ENCODE measurements around the gene RHBG.
A peak's percentile ranks its signal among the peaks of the same experiment; 100 is the strongest.
"Not testable (repeated sequence)": the region's sequence is repeated elsewhere in the genome, so short reads cannot be mapped to it uniquely, and the experiment has no call there.

Gene RHBG
- 0 reads per million in 2 experiments for total RNA-seq

- no peak for DNase-seq (ENCODE audit: low read depth)
These were observed at the start of gene RHBG for GRCh38 chr1:156368889-156369684. Gene RHBG, plus strand, starts transcription at chr1:156369211. Its CDS starts 39 bp downstream, at chr1:156369250.

- DNase-seq (ENCODE audit: low read depth): no peak
These were observed 49.3 kb upstream of the RHBG start for GRCh38 chr1:156319664-156320063.

GRCh38 chr1:156320560-156320959 is 48.5 kb upstream of the RHBG start:
- DNase-seq (ENCODE audit: low read depth): no peak

- DNase-seq (ENCODE audit: low read depth): not testable (repeated sequence)
These were observed 45.8 kb upstream of the RHBG start for GRCh38 chr1:156323179-156323578.

- no peak for DNase-seq (ENCODE audit: low read depth)
These were observed 32.8 kb upstream of the RHBG start for GRCh38 chr1:156336242-156336641.

GRCh38 chr1:156337052-156337887 is 31.7 kb upstream of the RHBG start:
- no peak for DNase-seq (ENCODE audit: low read depth)

GRCh38 chr1:156337888-156338179 is 31.2 kb upstream of the RHBG start:
- no peak for DNase-seq (ENCODE audit: low read depth)

GRCh38 chr1:156338180-156338976 is 30.6 kb upstream of the RHBG start, which contains the start of the genes CCT3 and TSACC:
Gene CCT3, minus strand, starts transcription at chr1:156338292. Its CDS starts 108 bp downstream, at chr1:156338184.
Gene TSACC, plus strand, starts transcription at chr1:156338526. Its CDS starts 1,232 bp downstream, at chr1:156339758.
- DNase-seq (ENCODE audit: low read depth): peak; percentile 98

- no peak for DNase-seq (ENCODE audit: low read depth)
These were observed 26.6 kb upstream of the RHBG start for GRCh38 chr1:156342166-156342955.

GRCh38 chr1:156344409-156344808 is 24.6 kb upstream of the RHBG start:
- no peak for DNase-seq (ENCODE audit: low read depth)

- DNase-seq (ENCODE audit: low read depth): not testable (repeated sequence)
These were observed 23.0 kb upstream of the RHBG start for GRCh38 chr1:156346035-156346434.

- no peak for DNase-seq (ENCODE audit: low read depth)
These were observed 22.4 kb upstream of the RHBG start for GRCh38 chr1:156346636-156347035.

GRCh38 chr1:156347331-156347730 is 21.7 kb upstream of the RHBG start:
- no peak for DNase-seq (ENCODE audit: low read depth)

- DNase-seq (ENCODE audit: low read depth): not testable (repeated sequence)
These were observed 16.5 kb upstream of the RHBG start for GRCh38 chr1:156352481-156352880.

- no peak for DNase-seq (ENCODE audit: low read depth)
These were observed 12.6 kb upstream of the RHBG start for GRCh38 chr1:156356262-156356874.

- DNase-seq (ENCODE audit: low read depth): peak; percentile 36
These were observed 12.0 kb upstream of the RHBG start for GRCh38 chr1:156356875-156357534.

- no peak for DNase-seq (ENCODE audit: low read depth)
These were observed 11.0 kb upstream of the RHBG start for GRCh38 chr1:156357977-156358376.

- no peak for DNase-seq (ENCODE audit: low read depth)
These were observed 10.4 kb upstream of the RHBG start for GRCh38 chr1:156358641-156359040.

- DNase-seq (ENCODE audit: low read depth): no peak
These were observed 9.8 kb upstream of the RHBG start for GRCh38 chr1:156359249-156359648.

- no peak for DNase-seq (ENCODE audit: low read depth)
These were observed 9.0 kb upstream of the RHBG start for GRCh38 chr1:156359973-156360372.

Measured in T follicular helper cell (primary cell).